Panc1 (cell line): ENCODE data around the gene COA5. TPM values are rescaled to one million over a fixed set of nuclear protein-coding genes. Genes with fewer than 3 reads are reported as not detected.

Experiments used
- ATAC-seq: fragments of 200-7000 bp; cut with Tn5 transposase; 2 replicates; pipeline ENCODE4 v1.9.1; 2020; ENCODE audit warnings: mild to moderate bottlenecking, moderate library complexity
- BruUV-seq: library from RNA; stranded (reverse); fragments of 400-500 nt; replicated peaks from 2 replicates; lab custom pipeline; 2021; lab: Mats Ljungman, UMichigan
- CTCF ChIA-PET: fragments of 300-600 bp; sonication (Branson Sonifier 250); formaldehyde crosslinking; loops from one replicate; lab custom pipeline; 2022; ENCODE audit warnings: antibody characterized with exemption; lab: Charles Lee
- POLR2A ChIA-PET: fragments of 300-600 bp; sonication (Branson Sonifier 250); formaldehyde crosslinking; loops from one replicate; lab custom pipeline; 2022; ENCODE audit warnings: antibody characterized with exemption; lab: Charles Lee
- DNase-seq: peaks from one replicate; pipeline ENCODE4 v3.0.0-alpha.2; 2010; ENCODE audit warnings: low read depth, low spot score
- H3K27ac ChIP-seq: 2 replicates; pipeline ENCODE4 v1.5.1; 2011; ENCODE audit warnings: mild to moderate bottlenecking, low read length, inconsistent platforms
- H3K27me3 ChIP-seq: fragments of 200-500 bp; sonication (Bioruptor generic); 2 replicates; pipeline ENCODE4 v1.6.0; 2014; ENCODE audit warnings: low read length, inconsistent platforms; ENCODE audit not compliant: control insufficient read depth, insufficient read depth
- H3K36me3 ChIP-seq: fragments of 200-500 bp; sonication (Bioruptor generic); 2 replicates; pipeline ENCODE4 v1.5.1; 2014; ENCODE audit warnings: inconsistent platforms, mild to moderate bottlenecking, low read length, moderate library complexity; ENCODE audit not compliant: control insufficient read depth, insufficient read depth
- H3K4me1 ChIP-seq: 2 replicates; pipeline ENCODE4 v1.5.1; 2011; ENCODE audit warnings: inconsistent platforms, mild to moderate bottlenecking, low read length, moderate library complexity; ENCODE audit not compliant: control insufficient read depth, insufficient read depth
- H3K4me3 ChIP-seq, 2 experiments: 2 replicates each; pipeline ENCODE4 v1.5.1; 2011 to 2012; ENCODE audit warnings: low read depth in 2 of 2, low read length in 2 of 2, mild to moderate bottlenecking in 2 of 2, inconsistent platforms in 1 of 2, moderate library complexity in 1 of 2
- H3K9me3 ChIP-seq: fragments of 200-500 bp; sonication (Bioruptor generic); 2 replicates; pipeline ENCODE4 v1.5.1; 2014; ENCODE audit warnings: low read depth, mild to moderate bottlenecking, inconsistent platforms, low read length, moderate library complexity; ENCODE audit not compliant: control insufficient read depth, insufficient read depth
- CTCF ChIP-seq: fragments of 450-650 bp; IDR thresholded peaks from 2 replicates; pipeline ENCODE4 v1.5.1; 2017; ENCODE audit warnings: mild to moderate bottlenecking
- POLR2AphosphoS5 ChIP-seq: IDR thresholded peaks from 2 replicates; pipeline ENCODE4 v1.6.1; 2012; ENCODE audit warnings: mild to moderate bottlenecking, low read depth, low read length, moderate library complexity
- REST ChIP-seq, 2 experiments: IDR thresholded peaks; 2 replicates each; pipeline ENCODE4 v1.6.1; 2011 to 2012; ENCODE audit warnings: low read depth in 2 of 2, control low read depth in 1 of 2, low read length in 1 of 2, mild to moderate bottlenecking in 1 of 2, moderate library complexity in 1 of 2; ENCODE audit not compliant: insufficient read depth in 1 of 2
- SIN3A ChIP-seq: IDR thresholded peaks from 2 replicates; pipeline ENCODE4 v1.6.1; 2012; ENCODE audit warnings: low read depth, mild to moderate bottlenecking, low read length, moderate library complexity, borderline replicate concordance; ENCODE audit not compliant: insufficient read depth
- TCF7L2 ChIP-seq: IDR thresholded peaks from 2 replicates; pipeline ENCODE4 v1.6.1; 2011; ENCODE audit warnings: mild to moderate bottlenecking, low read depth, low read length, inconsistent platforms
- in situ Hi-C: cut with HindIII; loops from 2 replicates; pipeline ENCODE4 v1.10.0; 2016; ENCODE audit warnings: low sequenced_read_pairs, low pct_unique_long_range_greater_than_20kb
- intact Hi-C: fragments of 100-400 bp; cut with micrococcal nuclease; formaldehyde crosslinking; loops from one replicate; pipeline ENCODE4 v1.10.0; 2022; ENCODE audit not compliant: unreplicated experiment
- total RNA-seq: library from RNA; stranded (reverse); gene quantifications from one replicate; pipeline ENCODE4 v1.2.1, GENCODE V29; 2021; ENCODE audit not compliant: unreplicated experiment

The COA5 gene
- total RNA-seq, 1 experiment from 2014 or later: 20.6 TPM

DNA sequence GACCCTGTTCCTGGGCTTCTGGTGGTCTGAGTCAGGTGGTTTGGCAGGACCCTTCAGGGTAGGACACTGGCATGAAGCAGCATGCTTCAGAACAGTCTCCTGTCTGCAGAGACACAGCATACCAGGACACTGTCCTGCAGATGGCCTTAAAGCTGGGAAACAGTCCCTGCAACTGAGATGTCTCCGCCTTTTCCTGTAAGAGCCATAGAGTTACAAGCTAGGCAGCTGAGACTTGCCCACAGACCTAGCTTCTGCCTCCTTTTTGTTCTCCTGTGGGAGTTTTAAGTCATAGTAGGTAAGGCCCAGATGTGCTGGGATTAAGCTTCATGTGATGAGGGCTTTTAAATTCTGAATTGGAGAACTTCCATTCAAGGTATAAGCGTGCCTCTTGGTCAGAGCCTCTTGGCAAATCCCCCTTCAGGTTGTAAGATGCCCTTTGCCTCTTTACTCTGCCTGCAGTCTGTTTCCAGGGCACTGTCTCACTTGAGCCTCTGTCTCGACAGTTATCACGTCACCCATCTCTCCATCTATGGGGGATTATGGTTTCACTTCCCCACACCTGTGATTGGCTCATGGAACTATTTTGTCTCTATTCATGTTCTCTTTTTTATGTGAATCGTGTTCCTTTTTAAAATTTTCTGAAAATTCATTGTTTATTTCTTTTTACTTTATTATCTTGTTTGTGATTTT, 51.8 kb downstream of the COA5 start:
- Histone ChIP-seq H3K36me3 (no peaks in the 10 kb centered on the region), H3K4me1 (no peaks in the 10 kb centered on the region), H3K4me3 (no peak overlapping the region), H3K9me3 (no peaks in the 10 kb centered on the region), H3K27me3 (no peaks in the 10 kb centered on the region), H3K27ac (no peak overlapping the region)
- BruUV-seq: no TSS peak
- ChIA-PET POLR2A (no interaction called here), CTCF (no interaction called here)
- intact Hi-C loops: no loop called here
- TF ChIP-seq CTCF (no peak), SIN3A (no peak), POLR2AphosphoS5 (no peak), TCF7L2 (no peak)
- ATAC-seq (no peak), DNase-seq (no peak)
- in situ Hi-C loops: no loop called here

DNA sequence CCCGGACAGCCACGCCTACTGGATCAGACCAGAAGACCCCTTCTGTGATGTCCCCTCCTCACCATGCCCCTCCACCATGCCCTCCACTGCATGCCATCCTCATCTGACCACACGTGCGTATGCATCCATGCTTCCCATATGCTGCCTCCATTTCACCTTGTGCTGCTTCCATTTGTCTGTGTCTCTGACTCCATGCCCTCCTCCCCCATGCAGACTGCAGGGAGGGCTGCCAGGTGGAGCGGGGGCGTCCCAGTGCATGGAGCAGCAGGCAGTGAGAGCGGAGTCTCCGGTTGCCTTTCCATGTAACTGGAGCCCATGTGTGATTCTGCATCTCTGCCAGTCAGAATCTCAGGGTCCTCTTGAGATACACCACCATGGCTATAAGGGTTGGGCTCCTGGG, 52.6 kb downstream of the COA5 start:
- no peak for TF ChIP-seq POLR2AphosphoS5
- TF ChIP-seq REST (IDR thresholded peaks at IDR 0.05; ENCODE audit: insufficient read depth in 1 of 2, low read depth in 2 of 2, low read length in 1 of 2): no peak
- no peak for TF ChIP-seq CTCF
- no peak for TF ChIP-seq SIN3A
- TF ChIP-seq TCF7L2: no peak
- DNase-seq: no peak
- Histone ChIP-seq H3K36me3 (no peaks in the 10 kb centered on the region), H3K4me3 (no peak overlapping the region), H3K4me1 (no peaks in the 10 kb centered on the region), H3K27me3 (no peaks in the 10 kb centered on the region), H3K9me3 (no peaks in the 10 kb centered on the region), H3K27ac (no peak overlapping the region)
- BruUV-seq: no TSS peak
- ChIA-PET CTCF (no interaction called here), POLR2A (no interaction called here)
- ATAC-seq: no peak
- in situ Hi-C loops (no loop called here), intact Hi-C loops (no loop called here)
